Middle frontal gyrus (tissue), 1 donor: Measurements from ENCODE around the gene TINCR.
"Not testable (repeated sequence)": the region's sequence is repeated elsewhere in the genome, so short reads cannot be mapped to it uniquely, and the experiment has no call there.

ENCODE experiments used
- DNase-seq: peaks from one replicate; pipeline ENCODE4 v3.0.0-alpha.2; 2015; ENCODE audit warnings: low spot score; ENCODE audit errors: extremely low spot score

Gene TINCR

DNA sequence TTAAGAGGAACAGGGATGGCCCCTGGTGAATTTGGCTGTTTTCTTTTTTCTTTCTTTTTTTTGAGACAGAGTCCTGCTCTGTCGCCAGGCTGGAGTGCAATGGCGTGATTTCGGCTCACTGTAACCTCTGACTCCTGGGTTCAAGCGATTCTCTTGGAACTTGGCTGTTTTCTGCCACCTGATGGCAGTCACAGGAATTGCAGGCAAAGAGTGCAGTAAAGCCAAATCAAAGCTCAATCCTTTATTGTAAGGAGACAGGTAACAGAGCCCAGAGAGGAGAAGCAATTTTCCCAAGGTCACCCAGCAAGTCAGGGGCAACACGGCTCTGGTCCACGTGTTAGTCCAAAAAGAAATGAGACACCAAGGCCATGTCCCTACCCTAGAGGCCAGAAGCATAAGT, 6.2 kb downstream of the TINCR start:
- DNase-seq = no peak

DNA sequence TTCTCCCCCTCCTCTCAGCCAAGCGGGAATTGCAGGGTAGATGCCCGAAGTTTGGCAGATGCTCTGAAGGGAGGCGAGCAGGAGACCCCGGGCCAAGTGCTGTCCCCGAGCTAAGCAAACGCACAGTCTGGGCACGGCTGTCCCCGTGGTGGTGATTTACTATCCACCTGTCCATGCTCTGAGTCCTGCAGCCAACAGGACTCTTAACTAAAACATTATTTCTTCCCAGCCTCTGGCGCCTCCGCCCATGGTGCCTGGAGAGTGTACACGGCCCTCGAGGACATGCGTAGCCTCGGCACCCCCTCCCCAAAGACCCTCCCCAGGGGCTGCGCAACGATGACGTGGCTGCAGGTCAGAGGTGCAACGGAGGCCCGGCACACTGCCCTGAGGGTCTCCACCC, 7.6 kb downstream of the TINCR start:
- no peak for DNase-seq

DNA sequence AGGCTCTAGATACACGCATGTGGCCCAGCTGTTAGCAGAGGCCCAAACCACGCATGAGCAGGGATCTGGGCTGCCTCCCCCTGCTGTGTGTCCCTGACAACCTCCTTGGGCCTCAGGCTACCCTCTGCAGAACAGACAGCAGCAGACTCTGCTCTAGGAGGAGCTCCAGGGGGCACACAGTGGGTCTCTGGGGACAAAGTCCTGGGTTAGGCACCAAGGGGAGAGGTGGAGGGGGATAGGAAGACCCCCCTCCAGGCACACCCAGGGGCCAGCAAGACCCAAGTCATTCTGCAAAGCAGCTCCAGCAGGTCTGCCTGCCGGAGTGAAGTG, 8.0 kb downstream of the TINCR start:
- DNase-seq = no peak

GRCh38 chr19:5558101-5558621, 9.6 kb downstream of the TINCR start:
- DNase-seq = no peak

DNA sequence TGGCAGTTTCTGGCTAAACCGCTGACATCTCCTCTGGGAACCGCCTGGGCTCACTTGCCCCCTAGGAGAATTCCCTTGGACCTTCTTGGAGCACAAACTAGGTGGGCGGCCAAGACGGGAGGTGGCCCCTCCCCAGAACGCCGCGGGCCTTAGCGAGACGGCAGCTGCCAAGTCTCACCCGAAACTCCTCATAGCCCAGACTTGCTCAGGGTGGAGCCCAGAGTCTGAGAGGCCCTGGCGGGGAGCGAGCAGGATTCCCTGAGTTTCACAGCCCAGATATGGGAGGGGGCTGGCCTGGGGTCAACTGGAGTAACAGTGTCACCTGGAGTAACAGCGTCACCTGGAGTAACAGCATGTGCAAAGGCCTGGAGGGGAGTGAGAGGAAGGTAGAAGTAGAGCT, 10.1 kb downstream of the TINCR start:
- DNase-seq = no peak

DNA sequence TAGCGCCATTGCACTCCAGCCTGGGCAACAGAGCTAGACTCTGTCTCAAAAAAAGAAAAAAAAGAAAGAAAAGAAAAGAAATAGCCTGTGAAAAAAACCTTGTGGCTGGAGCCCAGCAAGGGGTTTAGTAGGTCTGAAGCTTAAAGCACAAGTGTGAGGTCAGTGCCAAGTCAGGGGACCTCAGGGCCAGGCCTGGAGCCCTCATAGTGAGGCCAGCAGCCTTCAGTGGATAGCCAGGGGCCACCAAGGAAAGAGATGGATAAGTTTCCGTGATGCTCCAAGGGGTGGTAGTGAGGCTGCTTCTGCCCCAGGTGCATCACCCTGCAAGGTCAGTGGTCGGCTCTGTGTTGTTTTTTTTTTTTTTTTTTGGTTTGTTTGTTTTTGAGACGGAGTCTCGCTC, 12.9 kb downstream of the TINCR start:
- DNase-seq = no peak

GRCh38 chr19:5553892-5554291, 13.9 kb downstream of the TINCR start:
- DNase-seq = no peak

DNA sequence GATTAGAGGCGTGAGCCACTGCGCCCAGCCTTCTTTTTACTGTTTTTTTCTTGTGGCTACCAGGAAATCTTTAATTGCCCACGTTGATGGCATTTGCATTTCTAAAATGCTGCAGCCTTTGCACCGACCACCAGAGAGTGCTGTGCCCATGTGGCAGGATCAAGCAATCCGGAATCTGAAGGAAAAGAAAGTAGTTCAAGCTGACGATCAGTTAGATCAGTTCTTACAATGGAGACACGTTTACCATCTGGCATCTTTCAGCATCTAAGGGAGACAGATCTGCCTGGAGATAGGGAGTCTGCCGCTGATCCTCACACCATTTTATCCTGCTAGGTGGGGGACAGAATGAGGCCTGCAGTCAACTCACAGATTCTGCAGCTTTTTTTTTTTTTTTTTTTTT, 19.9 kb downstream of the TINCR start:
- no peak for DNase-seq

- no peak for DNase-seq
Measured at GRCh38 chr19:5545984-5546383, 21.8 kb downstream of the TINCR start.

- no peak for DNase-seq
Measured at GRCh38 chr19:5545051-5545450, 22.7 kb downstream of the TINCR start.

GRCh38 chr19:5542665-5543064, 25.1 kb downstream of the TINCR start:
- DNase-seq = no peak

- DNase-seq = no peak
Measured at GRCh38 chr19:5541456-5541855, 26.3 kb downstream of the TINCR start.

- DNase-seq = no peak
Measured at GRCh38 chr19:5540208-5540607, 27.5 kb downstream of the TINCR start.

DNA sequence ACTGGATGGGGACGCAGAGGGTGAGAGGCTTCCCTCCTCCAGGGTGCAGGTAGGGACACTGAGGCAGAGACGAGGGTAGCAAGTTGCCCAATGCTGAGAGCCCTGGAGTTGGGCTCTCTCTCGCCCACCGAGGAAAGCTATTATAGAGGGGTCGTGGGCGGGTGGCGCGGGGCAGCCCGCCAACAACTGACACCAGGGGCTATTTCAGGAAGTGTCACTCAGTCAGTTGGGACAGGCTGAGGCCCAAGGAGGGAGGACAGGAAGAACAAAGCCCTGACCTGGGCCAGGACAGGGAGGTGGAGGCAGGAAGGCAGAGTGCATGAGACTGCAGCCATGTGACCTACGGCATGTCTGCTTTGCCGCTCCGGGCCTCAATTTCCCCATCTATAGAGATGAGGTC, 29.9 kb downstream of the TINCR start:
- DNase-seq = no peak

DNA sequence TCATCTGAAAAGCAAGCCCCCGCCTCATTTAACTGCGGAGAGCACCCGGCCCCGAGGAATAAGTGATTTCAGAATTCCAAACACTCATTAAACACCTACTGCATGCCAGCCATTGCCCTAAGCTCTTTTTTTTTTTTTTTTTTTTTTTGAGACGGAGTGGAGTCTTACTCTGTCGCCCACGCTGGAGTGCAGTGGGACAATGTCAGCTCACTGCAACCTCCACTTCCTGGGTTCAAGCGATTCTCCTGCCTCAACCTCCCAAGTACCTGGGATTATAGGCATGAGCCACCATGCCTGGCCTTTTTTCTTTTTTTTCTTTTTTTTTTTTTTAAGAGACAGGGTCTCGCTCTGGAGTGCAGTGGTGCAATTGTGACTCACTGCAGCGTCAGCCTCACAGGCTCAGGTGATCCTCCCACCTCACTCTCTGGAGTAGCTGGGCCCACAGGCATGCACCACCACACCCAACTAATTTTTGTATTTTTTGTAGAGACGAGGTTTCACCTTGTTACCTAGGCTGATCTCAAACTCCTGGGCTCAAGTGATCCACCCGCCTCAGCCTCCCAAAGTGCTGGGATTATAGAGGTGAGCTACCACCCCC, 30.7 kb downstream of the TINCR start:
- not testable (repeated sequence) for DNase-seq

DNA sequence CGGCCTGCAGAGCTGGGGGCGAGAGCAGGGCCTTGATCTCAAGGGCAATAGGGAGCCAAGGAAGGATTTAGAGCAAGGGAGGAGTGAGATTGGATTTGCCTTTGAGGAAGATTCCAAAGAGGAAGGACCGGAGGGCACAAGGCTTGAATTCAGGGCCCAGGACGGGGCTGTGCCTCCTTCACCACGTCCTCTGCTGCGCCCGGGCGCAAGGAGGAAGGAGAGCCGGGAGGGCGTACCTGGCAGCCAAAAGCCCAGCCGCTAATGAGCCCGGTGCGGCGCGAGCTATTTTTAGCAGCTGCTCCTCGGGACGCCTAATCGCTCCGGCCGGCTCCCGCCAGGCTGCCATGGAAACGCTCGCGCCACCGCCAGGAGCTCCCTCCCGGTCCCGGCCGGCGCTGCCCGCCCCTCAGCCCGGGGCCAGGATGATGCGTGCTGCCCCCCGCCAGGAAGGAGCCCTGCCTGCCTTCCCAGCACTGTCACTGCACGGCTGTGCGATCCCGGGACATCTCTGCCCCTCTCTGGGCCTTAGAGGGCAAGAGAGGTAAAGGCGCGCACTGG, 31.3 kb downstream of the TINCR start:
- no peak for DNase-seq

- no peak for DNase-seq
Measured at GRCh38 chr19:5534787-5535586, 32.8 kb downstream of the TINCR start.

- DNase-seq = no peak
Measured at GRCh38 chr19:5533257-5533656, 34.5 kb downstream of the TINCR start.

- peak; percentile 18 for DNase-seq
Measured at GRCh38 chr19:5530701-5531100, 37.1 kb downstream of the TINCR start.

DNA sequence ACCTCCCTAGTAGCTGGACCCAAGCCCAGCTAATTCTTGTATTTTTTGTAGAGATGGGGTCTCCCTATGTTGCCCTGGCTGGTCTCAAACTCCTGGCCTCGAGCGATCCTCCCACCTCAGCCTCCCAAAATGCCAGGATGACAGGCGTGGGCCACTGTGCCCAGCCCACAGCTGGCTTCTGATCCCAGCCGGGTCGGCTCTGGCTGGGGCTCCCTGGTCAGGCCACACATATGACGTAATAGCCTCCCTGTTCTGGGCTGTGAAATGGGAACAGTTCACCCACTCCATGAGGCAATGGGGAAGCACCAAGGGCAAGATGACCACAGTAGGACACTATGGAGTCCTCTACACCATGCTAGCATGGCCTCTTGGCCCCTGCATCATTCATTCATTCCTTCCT, 41.1 kb downstream of the TINCR start:
- DNase-seq = no peak

- no peak for DNase-seq
Measured at GRCh38 chr19:5524081-5524480, 43.7 kb downstream of the TINCR start.

- no peak for DNase-seq
Measured at GRCh38 chr19:5522106-5522505, 45.6 kb downstream of the TINCR start.

- no peak for DNase-seq
Measured at GRCh38 chr19:5520501-5520900, 47.3 kb downstream of the TINCR start.
